Epithelial cell of esophagus (primary cell): Measurements from ENCODE around the gene IQGAP2.
A peak's percentile ranks its signal among the peaks of the same experiment; 100 is the strongest.

Source experiments
- DNase-seq: peaks from one replicate; pipeline ENCODE4 v3.0.0; 2010; ENCODE audit warnings: low read depth
- H3K4me3 ChIP-seq: 2 replicates; pipeline ENCODE4 v1.5.1; 2011; ENCODE audit warnings: mild to moderate bottlenecking, low read length, control low read depth
- CTCF ChIP-seq: IDR thresholded peaks from 2 replicates; pipeline ENCODE4 v1.5.1; 2011; ENCODE audit warnings: low read depth, mild to moderate bottlenecking, low read length, control low read depth, inconsistent platforms; ENCODE audit not compliant: insufficient read depth; ENCODE audit errors: missing control alignments

IQGAP2 gene

GRCh38 chr5:76553251-76553650, 150.2 kb downstream of the IQGAP2 start:
- no peak overlapping the region for H3K4me3 ChIP-seq
- DNase-seq: no peak

GRCh38 chr5:76555114-76555513, 152.0 kb downstream of the IQGAP2 start:
- no peak for DNase-seq

More at GRCh38 chr5:76553251-76553650, 150.2 kb downstream of the IQGAP2 start:
- no peak for TF ChIP-seq CTCF

GRCh38 chr5:76555717-76556116, 152.6 kb downstream of the IQGAP2 start:
- no peak for TF ChIP-seq CTCF
- no peak for DNase-seq
- H3K4me3 ChIP-seq: no peak overlapping the region

More at GRCh38 chr5:76555114-76555513, 152.0 kb downstream of the IQGAP2 start:
- TF ChIP-seq CTCF: no peak
- no peak overlapping the region for H3K4me3 ChIP-seq

- H3K4me3 ChIP-seq: no peak overlapping the region
- peak; percentile 21 for DNase-seq
- TF ChIP-seq CTCF: no peak
These were observed 153.6 kb downstream of the IQGAP2 start for GRCh38 chr5:76556511-76557221.

GRCh38 chr5:76560952-76561891, 158.1 kb downstream of the IQGAP2 start:
- DNase-seq: no peak
- no peak overlapping the region for H3K4me3 ChIP-seq
- no peak for TF ChIP-seq CTCF

GRCh38 chr5:76561959-76562358, 158.9 kb downstream of the IQGAP2 start:
- DNase-seq: no peak
- TF ChIP-seq CTCF: no peak
- no peak overlapping the region for H3K4me3 ChIP-seq
